ENCODE measurements around the gene ANKRD35.
"Not testable (repeated sequence)": the region's sequence is repeated elsewhere in the genome, so short reads cannot be mapped to it uniquely, and the experiment has no call there.

ANKRD35 gene

DNA sequence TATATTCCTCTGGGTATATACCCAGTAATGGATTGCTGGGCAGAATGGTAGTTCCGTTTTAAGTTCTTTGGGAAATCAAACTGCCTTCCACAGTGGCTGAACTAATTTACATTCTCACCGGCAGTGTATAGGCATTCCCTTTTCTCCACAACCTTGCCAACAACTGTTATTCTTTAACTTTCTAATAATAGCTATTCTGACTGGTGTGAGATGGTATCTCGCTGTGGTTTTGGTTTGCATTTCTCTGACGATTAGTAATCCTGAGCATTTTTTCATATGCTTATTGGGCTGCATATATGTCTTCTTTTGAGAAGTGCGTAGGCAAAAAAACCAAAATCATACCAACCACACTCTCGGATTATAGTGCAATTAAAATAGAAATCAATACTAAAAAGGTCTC, 67.6 kb downstream of the ANKRD35 start:
- not testable (repeated sequence) for H3K36me3 Mint-ChIP-seq, ATAC-seq, H3K9me3 Mint-ChIP-seq, H3K4me3 Mint-ChIP-seq, H3K4me1 Mint-ChIP-seq, H3K27ac Mint-ChIP-seq, H3K27me3 Mint-ChIP-seq

Data from stimulated activated memory B cell treated with anti-CD40 and anti-IgM and Interleukin-4, amounts not matched to agents 10 μg/mL and 1 μg/mL and 100 μg/mL, for 72 hours (primary cell).